ENCODE results near the gene ADTRP.

GRCh38 chr6:11762794-11763459 is 15.7 kb downstream of the ADTRP start:
- TF ChIP-seq CTCF (IDR thresholded peaks at IDR 0.05), result no peak
- TF ChIP-seq NFYB (CRISPR knock-in tag; conservative IDR thresholded peaks at IDR 0.05; ENCODE audit: low read depth), result no peak
- no peak for TF ChIP-seq SP1 (CRISPR knock-in tag; conservative IDR thresholded peaks at IDR 0.05)
- no peak for TF ChIP-seq NFE2L1 (CRISPR knock-in tag; IDR thresholded peaks at IDR 0.05)
- no peak for TF ChIP-seq RORB (CRISPR knock-in tag; IDR thresholded peaks at IDR 0.05)
- TF ChIP-seq MYBL2 (CRISPR knock-in tag; IDR thresholded peaks at IDR 0.05), result no peak
- TF ChIP-seq OVOL2 (CRISPR knock-in tag; IDR thresholded peaks at IDR 0.05; ENCODE audit: borderline replicate concordance), result no peak
- TF ChIP-seq ATF6 (CRISPR knock-in tag; IDR thresholded peaks at IDR 0.05), result no peak
- no peak for TF ChIP-seq ATF3 (CRISPR knock-in tag; conservative IDR thresholded peaks at IDR 0.05)
